Measurements from ENCODE around the gene ZYX.

- no peak for TF ChIP-seq CTCF (conservative IDR thresholded peaks at IDR 0.05 in 1 of 2, IDR thresholded peaks at IDR 0.05 in 1 of 2; ENCODE audit: low read depth in 1 of 2, low read length in 2 of 2)
- no peak for TF ChIP-seq EZH2 (IDR thresholded peaks at IDR 0.05; ENCODE audit: low read length, missing control alignments)
Observed at GRCh38 chr7:143379611-143380259, 1.4 kb upstream of the ZYX start.
